Fibroblast of skin of back (primary cell): ENCODE data around the gene SLCO3A1.

Experiments used
- DNase-seq: peaks from one replicate; pipeline ENCODE4 v3.0.0-alpha.2; 2013

The SLCO3A1 gene

DNA sequence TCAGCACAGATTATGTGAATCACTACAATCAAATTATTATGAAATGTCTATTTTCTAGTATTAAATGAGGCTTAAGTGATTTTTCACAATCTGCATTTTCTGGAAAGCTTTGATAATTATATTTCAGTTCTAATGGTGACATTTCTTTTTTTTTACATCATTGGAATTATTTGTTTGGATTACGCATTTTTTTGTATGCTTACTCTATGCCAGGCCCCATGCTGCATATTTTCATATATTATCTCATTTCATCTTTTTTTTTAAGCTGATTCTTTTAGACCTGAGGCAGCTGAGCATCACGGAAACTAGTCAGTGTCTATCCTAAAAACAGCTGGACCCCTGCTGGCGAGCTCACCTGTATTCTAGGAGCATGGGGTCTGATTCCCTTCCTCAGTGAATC, 31.1 kb downstream of the SLCO3A1 start:
- DNase-seq: peak; percentile 50

DNA sequence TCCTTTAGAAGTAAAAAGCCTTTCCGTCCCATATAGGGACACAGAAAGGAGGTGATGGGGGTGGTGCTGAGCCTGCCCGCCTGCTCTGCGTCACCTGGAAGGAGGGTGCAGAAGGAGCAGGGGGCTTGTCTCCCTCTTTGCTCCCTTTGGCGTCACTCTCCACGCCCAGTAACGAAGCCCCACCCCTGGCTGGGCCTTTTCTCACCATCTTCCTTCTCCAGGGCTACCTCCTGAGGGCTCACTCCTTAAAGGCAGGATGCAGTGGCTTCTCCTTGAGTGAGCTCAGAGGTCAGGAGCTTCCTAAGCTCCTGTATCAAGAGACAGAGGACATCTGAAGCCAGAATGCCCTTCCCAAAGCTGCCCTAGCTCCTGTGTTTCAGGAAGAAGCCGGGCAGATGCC, 31.5 kb downstream of the SLCO3A1 start:
- no peak for DNase-seq

DNA sequence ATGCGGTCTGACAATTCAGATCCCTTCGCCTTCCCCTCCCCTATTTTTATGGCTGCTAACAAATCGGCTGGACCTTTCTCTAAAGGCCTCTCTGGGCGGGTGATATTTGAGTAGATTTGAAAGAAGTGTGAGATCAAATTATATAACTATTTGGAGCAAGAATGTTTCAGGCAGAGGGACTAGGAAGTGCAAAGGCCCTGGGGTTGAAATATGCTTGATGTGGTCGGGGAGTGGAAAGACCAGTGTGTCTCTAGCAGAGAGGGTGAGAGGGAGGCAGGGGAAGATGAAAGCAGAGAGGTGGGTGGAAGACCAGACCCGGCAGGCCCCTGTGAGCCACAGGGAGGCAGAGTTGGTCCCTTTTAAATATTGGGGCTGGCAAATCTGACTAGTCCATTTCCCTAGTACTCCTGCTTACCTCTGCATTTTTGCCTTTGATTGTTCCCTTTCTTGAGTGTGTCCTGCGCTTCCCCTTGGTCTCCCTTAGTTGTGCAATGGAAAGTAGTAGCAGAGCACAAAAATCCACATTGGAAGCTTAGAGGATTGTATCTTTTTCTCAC, 32.3 kb downstream of the SLCO3A1 start:
- no peak for DNase-seq

- no peak for DNase-seq
Measured at GRCh38 chr15:91886878-91887277, 33.4 kb downstream of the SLCO3A1 start.

DNA sequence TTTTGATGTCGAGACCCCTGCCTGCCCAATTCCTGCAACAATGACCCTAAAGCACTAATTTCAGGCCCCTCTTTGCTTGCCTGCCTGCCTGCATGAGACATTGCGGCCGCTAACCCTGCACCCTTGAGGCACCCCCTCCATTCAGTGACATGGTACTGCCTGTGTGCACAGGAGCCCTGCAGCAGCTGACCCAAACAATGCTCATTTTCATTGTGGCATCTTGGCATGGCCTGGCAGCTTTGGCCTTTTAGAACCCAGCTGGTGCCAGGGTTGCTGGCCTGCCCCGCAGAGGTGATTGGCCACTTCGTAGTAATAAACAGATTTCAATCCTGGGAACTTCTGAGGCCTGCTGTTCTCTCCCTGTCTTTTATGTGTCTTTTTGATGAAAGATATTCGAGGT, 33.8 kb downstream of the SLCO3A1 start:
- DNase-seq: no peak

- no peak for DNase-seq
Measured at GRCh38 chr15:91887921-91888373, 34.4 kb downstream of the SLCO3A1 start.

DNA sequence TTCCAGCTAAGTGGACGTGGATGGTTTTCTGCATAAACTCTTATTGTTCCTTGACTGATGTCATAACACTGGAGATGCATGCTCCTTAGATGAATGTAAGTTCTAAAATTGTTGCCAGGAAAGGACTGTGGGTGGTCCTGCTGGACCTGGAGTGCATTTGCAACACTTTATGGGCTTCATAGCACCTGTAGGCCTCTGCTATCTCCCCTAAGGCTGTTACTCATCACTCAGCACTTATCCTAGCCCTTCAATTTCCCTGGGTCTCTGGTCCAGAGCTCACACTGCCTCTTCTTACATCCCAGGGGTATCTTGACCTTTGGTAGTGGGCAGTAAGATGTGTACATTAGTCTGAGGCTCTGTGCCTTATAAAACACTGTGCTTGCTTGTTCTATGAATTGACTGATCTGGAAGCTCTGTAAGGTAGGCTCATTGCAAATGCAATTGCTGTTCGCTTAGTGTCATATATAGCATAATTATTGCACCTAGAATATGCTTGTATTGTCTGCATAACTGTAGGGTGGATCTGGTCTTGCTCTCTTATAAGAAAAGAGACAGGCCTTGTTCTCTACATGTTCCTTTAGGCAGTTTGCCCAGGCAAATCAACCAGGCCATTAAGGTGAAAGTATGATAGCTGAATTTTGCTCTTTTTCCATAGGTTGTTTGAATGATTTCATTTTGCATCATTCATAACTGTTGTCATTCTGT, 35.8 kb downstream of the SLCO3A1 start:
- no peak for DNase-seq

- no peak for DNase-seq
Measured at GRCh38 chr15:91890614-91891013, 37.1 kb downstream of the SLCO3A1 start.

GRCh38 chr15:91891101-91891500, 37.6 kb downstream of the SLCO3A1 start:
- no peak for DNase-seq

- no peak for DNase-seq
Measured at GRCh38 chr15:91891788-91892345, 38.4 kb downstream of the SLCO3A1 start.

GRCh38 chr15:91892436-91892835, 38.9 kb downstream of the SLCO3A1 start:
- no peak for DNase-seq

DNA sequence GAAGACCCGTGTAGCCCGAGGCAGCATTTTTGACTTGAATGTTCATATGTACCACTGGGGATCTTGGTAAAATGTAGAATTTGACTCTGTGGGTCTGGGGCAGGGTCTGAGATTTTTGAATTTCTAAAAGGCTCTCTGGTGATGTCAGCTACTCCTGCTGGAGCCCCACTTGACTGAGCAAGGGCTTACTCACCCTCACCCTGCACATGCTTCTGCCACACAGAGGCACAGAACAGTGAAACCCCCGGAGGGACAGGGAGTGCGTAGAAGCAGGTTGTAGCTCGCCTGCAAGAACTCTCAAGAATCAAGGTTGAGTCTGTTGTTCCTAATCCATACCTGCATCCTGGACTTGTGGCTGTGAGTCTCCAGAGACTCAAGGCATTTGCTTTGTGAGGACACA, 41.1 kb downstream of the SLCO3A1 start:
- no peak for DNase-seq

DNA sequence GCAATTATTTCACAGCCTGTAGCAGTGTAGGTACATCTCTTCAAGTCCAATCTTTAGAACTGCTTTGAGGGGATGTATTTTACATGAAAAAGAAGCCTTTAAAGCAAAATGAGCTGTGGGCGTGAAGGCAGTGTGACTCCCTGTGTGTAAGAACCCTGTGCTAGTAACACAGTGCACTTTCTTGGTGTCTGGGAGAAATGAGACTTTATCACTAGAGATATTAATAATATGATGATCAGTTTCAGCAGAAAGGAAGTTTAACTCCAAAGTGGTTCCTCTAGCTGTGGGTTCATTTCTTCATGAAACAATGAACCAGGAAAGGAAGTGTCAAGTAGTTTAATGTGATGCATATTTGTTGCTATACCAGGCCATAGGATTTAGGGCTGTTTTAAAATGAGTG, 41.5 kb downstream of the SLCO3A1 start:
- no peak for DNase-seq

- no peak for DNase-seq
Measured at GRCh38 chr15:91896341-91897055, 43.0 kb downstream of the SLCO3A1 start.

- DNase-seq: no peak
Measured at GRCh38 chr15:91897585-91898372, 44.3 kb downstream of the SLCO3A1 start.

GRCh38 chr15:91898843-91899242, 45.3 kb downstream of the SLCO3A1 start:
- no peak for DNase-seq

DNA sequence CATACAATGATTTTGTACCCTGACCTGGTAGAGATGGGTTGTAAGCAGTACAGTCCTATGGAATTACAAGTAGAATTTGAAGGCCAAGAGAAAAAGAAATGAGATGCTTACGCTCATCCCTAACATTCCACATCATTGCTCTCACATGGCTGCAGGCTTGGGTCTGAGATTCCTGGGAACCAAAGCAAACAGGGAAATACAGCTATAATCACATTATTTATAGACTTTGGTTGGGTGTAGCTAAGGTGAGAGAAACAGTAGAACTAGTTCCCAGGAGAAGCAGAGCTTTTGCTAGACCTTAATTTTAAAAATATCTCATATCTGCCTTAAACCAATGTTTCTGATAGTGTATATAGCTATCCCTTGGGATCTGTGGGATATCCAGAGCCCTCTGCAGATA, 51.4 kb downstream of the SLCO3A1 start:
- no peak for DNase-seq

DNA sequence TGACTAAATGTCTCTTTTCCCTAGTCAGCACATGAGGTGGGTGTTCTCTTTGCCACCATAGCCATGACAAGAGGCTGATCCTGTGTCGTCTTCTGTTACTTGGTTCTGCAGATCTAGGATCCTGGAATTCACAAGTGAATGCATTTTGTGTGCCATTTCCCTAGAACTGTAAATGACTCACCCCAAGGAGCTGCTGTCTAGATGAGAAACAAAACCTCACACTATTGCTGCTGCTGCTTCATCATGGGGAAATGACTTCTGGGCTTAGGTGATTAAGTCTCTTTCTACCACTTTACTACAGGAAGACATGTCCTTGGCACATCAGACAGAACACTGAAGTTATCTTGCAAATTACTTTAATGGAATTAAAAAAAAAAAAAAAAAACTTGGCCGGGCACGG, 54.9 kb downstream of the SLCO3A1 start:
- DNase-seq: peak; percentile 8

DNA sequence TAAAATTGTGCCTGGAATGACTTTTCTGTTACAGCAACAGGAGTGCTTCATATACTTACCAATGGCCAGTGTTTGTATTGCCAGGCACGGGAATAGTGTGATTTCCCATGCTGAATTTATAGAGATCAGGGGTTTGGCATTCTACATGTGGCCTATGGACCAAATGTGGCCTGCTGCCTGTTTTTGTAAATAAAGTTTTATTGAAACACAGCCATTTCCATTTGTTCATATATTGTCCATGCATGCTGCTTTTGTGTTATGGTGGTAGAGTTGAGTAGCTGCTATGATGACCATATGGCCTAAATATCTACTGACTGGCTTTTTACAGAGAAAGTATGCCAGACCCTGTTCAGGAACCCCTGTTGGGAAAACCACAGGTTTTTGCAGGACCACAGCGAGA, 55.6 kb downstream of the SLCO3A1 start:
- no peak for DNase-seq

DNA sequence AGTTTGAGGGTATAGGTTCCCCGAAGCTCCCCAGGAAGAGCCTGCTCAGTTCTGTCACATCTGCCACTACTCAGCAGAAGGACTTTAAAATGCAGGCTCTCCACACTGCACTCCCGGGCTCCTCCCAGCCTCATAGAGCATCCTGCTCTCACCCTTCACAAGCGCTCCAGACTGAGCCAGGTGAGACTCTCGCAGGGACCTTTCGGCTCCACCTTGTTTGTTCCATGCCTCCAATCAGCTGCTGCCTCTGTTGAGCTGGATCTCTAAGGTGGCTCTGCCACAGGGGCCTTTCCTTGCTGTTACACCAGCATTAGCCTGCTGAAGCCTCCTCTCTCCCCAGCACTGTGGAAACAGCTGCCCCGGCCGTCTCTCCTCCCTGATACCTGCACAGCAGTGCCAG, 56.1 kb downstream of the SLCO3A1 start:
- DNase-seq: no peak

- DNase-seq: no peak
Measured at GRCh38 chr15:91911844-91912243, 58.3 kb downstream of the SLCO3A1 start.

DNA sequence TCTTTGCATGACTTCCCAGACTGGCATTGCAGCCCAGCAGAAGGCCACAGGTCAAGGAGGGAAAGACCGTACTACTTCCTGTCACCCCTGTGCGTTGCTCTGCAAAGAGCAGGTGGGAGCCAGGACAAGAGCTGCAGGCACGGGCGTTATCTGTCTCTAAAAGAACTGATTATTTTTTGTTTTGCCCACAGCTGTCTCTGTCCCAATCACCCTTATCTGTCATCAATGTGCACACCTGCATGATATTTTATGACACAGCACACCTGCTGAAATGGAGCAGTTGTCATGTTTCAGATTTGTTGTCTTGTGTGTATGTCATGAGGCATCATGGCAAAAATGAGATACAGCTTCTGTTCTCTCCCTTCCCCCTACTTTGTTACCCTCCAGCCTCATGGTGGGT, 58.8 kb downstream of the SLCO3A1 start:
- DNase-seq: no peak

GRCh38 chr15:91913560-91913959, 60.1 kb downstream of the SLCO3A1 start:
- DNase-seq: no peak
